HCT116 (cell line): ENCODE measurements around the gene EEFSEC. TPM values are rescaled to one million over a fixed set of nuclear protein-coding genes. Genes with fewer than 3 reads are reported as not detected.

Source experiments
- ATAC-seq: fragments of 200-7000 bp; cut with Tn5 transposase; 2 replicates; pipeline ENCODE4 v1.9.1; 2020; ENCODE audit warnings: mild to moderate bottlenecking, moderate library complexity
- BruUV-seq: library from RNA; stranded (reverse); fragments of 400-500 nt; replicated peaks from 2 replicates; lab custom pipeline; 2021; lab: Mats Ljungman, UMichigan
- CTCF ChIA-PET: fragments of 300-600 bp; sonication (Branson Sonifier 250); formaldehyde crosslinking; loops from one replicate; lab custom pipeline; 2021; ENCODE audit warnings: antibody characterized with exemption; lab: Charles Lee
- POLR2A ChIA-PET: fragments of 300-600, 350-600 bp; sonication (Branson Sonifier 250); formaldehyde crosslinking; loops from one replicate; lab custom pipeline; 2021; ENCODE audit warnings: antibody characterized with exemption; lab: Charles Lee
- RAD21 ChIA-PET, 2 experiments: fragments of 300-600 bp; sonication (Branson Sonifier 250); formaldehyde crosslinking; loops; one replicate each; lab custom pipeline; 2023; ENCODE audit warnings: low total read pairs in 2 of 2; ENCODE audit not compliant: uncharacterized antibody in 2 of 2, unreplicated experiment in 2 of 2, low non-redundant PET in 1 of 2; lab: Charles Lee
- DNase-seq: peaks from one replicate; pipeline ENCODE4 v3.0.0-alpha.2; 2010; ENCODE audit warnings: low read depth, low spot score
- H2AFZ ChIP-seq: fragments of 200-600 bp; shearing (Covaris generic), sonication (generic); 2 replicates; pipeline ENCODE4 v1.6.1; 2017; ENCODE audit warnings: low read depth, mixed run types, mixed read lengths, antibody characterized with exemption, low read length; ENCODE audit not compliant: poor library complexity, severe bottlenecking
- H3K27ac ChIP-seq: 2 replicates; pipeline ENCODE4 v1.5.1; 2012; ENCODE audit warnings: low read depth, low read length
- H3K27me3 ChIP-seq: fragments of 200-600 bp; sonication (generic); 2 replicates; pipeline ENCODE4 v1.6.1; 2016; ENCODE audit warnings: mixed run types, low read length, mixed read lengths; ENCODE audit not compliant: insufficient read depth
- H3K36me3 ChIP-seq, 2 experiments: fragments of 200-500 bp in 1 of 2; fragments of 200-600 bp in 1 of 2; sonication (Bioruptor generic) in 1 of 2; sonication (generic) in 1 of 2; 2 replicates each; pipeline versions ENCODE4 v1.5.1 to v1.6.1; 2014 to 2016; ENCODE audit warnings: low read length in 2 of 2, inconsistent platforms in 1 of 2, mixed read lengths in 1 of 2, mixed run types in 1 of 2; ENCODE audit not compliant: insufficient read depth in 2 of 2, control insufficient read depth in 1 of 2
- H3K4me1 ChIP-seq, 2 experiments: fragments of 200-600 bp in 1 of 2; sonication (generic) in 1 of 2; 2 replicates each; pipeline versions ENCODE4 v1.5.1 to v1.6.1; 2012 to 2017; ENCODE audit warnings: low read length in 2 of 2, inconsistent platforms in 1 of 2, mild to moderate bottlenecking in 1 of 2, mixed read lengths in 1 of 2, mixed run types in 1 of 2, moderate library complexity in 1 of 2; ENCODE audit not compliant: insufficient read depth in 2 of 2, control insufficient read depth in 1 of 2
- H3K4me2 ChIP-seq: fragments of 200-600 bp; sonication (generic); 2 replicates; pipeline ENCODE4 v1.6.1; 2017; ENCODE audit warnings: mixed run types, low read length, mixed read lengths
- H3K4me3 ChIP-seq, 2 experiments: fragments of 200-600 bp in 1 of 2; sonication (generic) in 1 of 2; replicated peaks in 1 of 2; 2 replicates each; pipeline ENCODE4 v1.5.1; 2011 to 2016; ENCODE audit warnings: low read length in 2 of 2, control low read depth in 1 of 2, low read depth in 1 of 2, mild to moderate bottlenecking in 1 of 2, mixed read lengths in 1 of 2, mixed run types in 1 of 2
- H3K79me2 ChIP-seq: fragments of 200-600 bp; sonication (generic); 2 replicates; pipeline ENCODE4 v1.6.1; 2017; ENCODE audit warnings: mild to moderate bottlenecking, mixed run types, low read length, moderate library complexity, mixed read lengths; ENCODE audit not compliant: insufficient read depth
- H3K9ac ChIP-seq: fragments of 200-600 bp; sonication (generic); 2 replicates; pipeline ENCODE4 v1.6.1; 2016; ENCODE audit warnings: low read length, mixed read lengths
- H3K9me2 ChIP-seq: fragments of 200-600 bp; sonication (generic), shearing (Covaris generic); 2 replicates; pipeline ENCODE4 v1.6.1; 2017; ENCODE audit warnings: mixed run types, mild to moderate bottlenecking, moderate library complexity; ENCODE audit not compliant: insufficient read depth
- H3K9me3 ChIP-seq, 2 experiments: fragments of 200-500 bp in 1 of 2; fragments of 200-600 bp in 1 of 2; sonication (Bioruptor generic) in 1 of 2; sonication (generic) in 1 of 2; 2 replicates each; pipeline ENCODE4 v1.6.1; 2014 to 2017; ENCODE audit warnings: low read length in 2 of 2, mixed read lengths in 2 of 2, inconsistent platforms in 1 of 2, low read depth in 1 of 2, mild to moderate bottlenecking in 1 of 2, mixed run types in 1 of 2, moderate library complexity in 1 of 2; ENCODE audit not compliant: control insufficient read depth in 1 of 2, insufficient read depth in 1 of 2
- H4K20me1 ChIP-seq: fragments of 200-600 bp; sonication (generic), shearing (Covaris generic); 2 replicates; pipeline ENCODE4 v1.6.1; 2017; ENCODE audit warnings: mixed run types, mild to moderate bottlenecking, moderate library complexity; ENCODE audit not compliant: insufficient read depth
- ATF3 ChIP-seq: IDR thresholded peaks from 2 replicates; pipeline ENCODE4 v1.6.1; 2012
- CBX3 ChIP-seq: IDR thresholded peaks from 2 replicates; pipeline ENCODE4 v1.6.1; 2012; ENCODE audit warnings: low read depth
- CEBPB ChIP-seq: IDR thresholded peaks from 2 replicates; pipeline ENCODE4 v1.6.1; 2012; ENCODE audit warnings: low read depth
- CTCF ChIP-seq, 3 experiments: fragments of 200-600 bp in 1 of 3; sonication (generic) in 1 of 3; IDR thresholded peaks in 2 of 3; conservative IDR thresholded peaks in 1 of 3; 2 replicates each; pipeline ENCODE4 v1.5.1; 2012 to 2017; ENCODE audit warnings: low read depth in 2 of 3, low read length in 2 of 3, antibody characterized with exemption in 1 of 3, borderline replicate concordance in 1 of 3, control low read depth in 1 of 3, mild to moderate bottlenecking in 1 of 3, mixed read lengths in 1 of 3, mixed run types in 1 of 3, moderate library complexity in 1 of 3; ENCODE audit not compliant: insufficient read depth in 1 of 3
- EGR1 ChIP-seq: IDR thresholded peaks from 2 replicates; pipeline ENCODE4 v1.6.1; 2012; ENCODE audit warnings: low read depth
- ELF1 ChIP-seq: IDR thresholded peaks from 2 replicates; pipeline ENCODE4 v1.6.1; 2012; ENCODE audit warnings: low read depth, borderline replicate concordance
- EZH2 ChIP-seq: fragments of 200-600 bp; sonication (generic); IDR thresholded peaks from 2 replicates; pipeline ENCODE4 v1.6.1; 2017; ENCODE audit warnings: antibody characterized with exemption, mixed run types
- EZH2phosphoT487 ChIP-seq: fragments of 200-600 bp; IDR thresholded peaks from 2 replicates; pipeline ENCODE4 v1.6.1; 2018; ENCODE audit warnings: antibody characterized with exemption, borderline replicate concordance
- JUND ChIP-seq: IDR thresholded peaks from 2 replicates; pipeline ENCODE4 v1.6.1; 2012
- POLR2A ChIP-seq: IDR thresholded peaks from 2 replicates; pipeline ENCODE4 v1.7.0; 2011; ENCODE audit warnings: borderline replicate concordance; ENCODE audit not compliant: insufficient read depth, insufficient read length; ENCODE audit errors: extremely low read depth
- RAD21 ChIP-seq: IDR thresholded peaks from 2 replicates; pipeline ENCODE4 v1.6.1; 2012; ENCODE audit warnings: low read depth, mild to moderate bottlenecking
- SRF ChIP-seq: IDR thresholded peaks from 2 replicates; pipeline ENCODE4 v1.6.1; 2012; ENCODE audit warnings: low read depth
- ZBTB33 ChIP-seq: IDR thresholded peaks from 2 replicates; pipeline ENCODE4 v1.6.1; 2011; ENCODE audit warnings: mild to moderate bottlenecking, low read length, moderate library complexity; ENCODE audit not compliant: insufficient replicate concordance; ENCODE audit errors: extremely low read depth
- ZFX ChIP-seq: fragments of 450-650 bp; IDR thresholded peaks from 2 replicates; pipeline ENCODE4 v1.6.1; 2017
- intact Hi-C: fragments of 100-400 bp; cut with micrococcal nuclease; formaldehyde crosslinking; loops from 2 replicates; pipeline ENCODE4 v1.10.0; 2022
- total RNA-seq: library from RNA; stranded (reverse); gene quantifications from one replicate; pipeline ENCODE4 v1.2.1, GENCODE V29; 2021; ENCODE audit not compliant: unreplicated experiment
- TF ChIP-seq, protein P1 (sequence below): IDR thresholded peaks from 2 replicates; pipeline ENCODE4 v1.6.1; 2012

EEFSEC gene
- total RNA-seq, 1 experiment from 2014 or later, result 16.1 TPM

DNA sequence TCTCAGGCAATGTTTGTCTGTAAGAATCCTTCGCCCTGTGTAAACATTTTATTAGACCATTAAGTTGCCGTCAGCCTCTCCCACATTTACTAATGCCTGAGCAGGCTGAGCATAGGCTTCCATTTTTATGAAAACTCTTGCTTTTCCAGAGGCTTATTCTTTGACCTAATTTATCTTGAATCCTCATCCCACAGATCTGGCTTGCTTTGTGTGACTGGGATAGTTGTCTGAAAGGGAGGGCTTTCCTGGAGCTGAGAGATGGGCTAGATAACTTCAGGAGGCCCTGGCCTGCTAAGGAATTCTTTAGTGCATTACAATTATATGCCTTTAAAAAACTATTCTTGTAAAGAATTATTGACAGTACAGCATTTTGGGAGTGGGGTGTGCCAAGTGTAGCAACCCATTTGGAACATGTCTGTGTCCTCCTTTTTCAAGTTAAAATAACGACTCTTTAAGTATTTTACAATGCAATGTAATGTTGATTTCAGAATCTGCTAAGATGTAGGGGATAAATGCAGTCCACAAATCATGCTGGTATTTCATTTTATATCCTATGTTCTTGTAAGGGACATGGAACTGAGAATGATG is 52.4 kb downstream of the EEFSEC start:
- ATAC-seq, result no peak
- H3K4me3 ChIP-seq, result no peak overlapping the region
- no peak overlapping the region for H2AFZ ChIP-seq
- H3K27me3 ChIP-seq, result no peaks in the 10 kb centered on the region
- CTCF ChIA-PET, result no interaction called here
- H3K36me3 ChIP-seq, result no peaks in the 10 kb centered on the region
- POLR2A ChIA-PET, result no interaction called here
- intact Hi-C loops, result no loop called here
- DNase-seq, result no peak
- H3K9me2 ChIP-seq, result no peaks in the 10 kb centered on the region
- no peak overlapping the region for H3K4me2 ChIP-seq
- BruUV-seq, result no TSS peak
- no peaks in the 10 kb centered on the region for H3K4me1 ChIP-seq
- no peaks in the 10 kb centered on the region for H4K20me1 ChIP-seq
- no peak overlapping the region for H3K27ac ChIP-seq
- no peak overlapping the region for H3K9ac ChIP-seq
- TF ChIP-seq SRF, result no peak
- TF ChIP-seq RAD21, result no peak
- TF ChIP-seq ZBTB33, result no peak
- TF ChIP-seq ELF1, result no peak
- no peak for TF ChIP-seq CEBPB
- no peak for TF ChIP-seq JUND
- no peak for TF ChIP-seq CBX3
- TF ChIP-seq ZFX, result no peak
- no peak for TF ChIP-seq CTCF (IDR thresholded peaks at IDR 0.05 in 2 of 3, conservative IDR thresholded peaks at IDR 0.05 in 1 of 3; ENCODE audit: borderline replicate concordance in 1 of 3, insufficient read depth in 1 of 3, low read depth in 2 of 3, low read length in 2 of 3)
- no peak for TF ChIP-seq EGR1
- TF ChIP-seq EZH2, result no peak
- TF ChIP-seq ATF3, result no peak
- TF ChIP-seq, protein P1, sequence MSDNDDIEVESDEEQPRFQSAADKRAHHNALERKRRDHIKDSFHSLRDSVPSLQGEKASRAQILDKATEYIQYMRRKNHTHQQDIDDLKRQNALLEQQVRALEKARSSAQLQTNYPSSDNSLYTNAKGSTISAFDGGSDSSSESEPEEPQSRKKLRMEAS, result no peak
- TF ChIP-seq EZH2phosphoT487, result no peak
- TF ChIP-seq POLR2A, result no peak
- TF ChIP-seq, all 23 proteins: peak for 0
- H3K79me2 ChIP-seq, result no peaks in the 10 kb centered on the region
- RAD21 ChIA-PET, result no interaction called here
- H3K9me3 ChIP-seq, result no peaks in the 10 kb centered on the region
